Gastrocnemius medialis (tissue), 4 donors: Measurements from ENCODE around the gene RORC.

ENCODE experiments used
- CTCF ChIP-seq, 5 experiments: fragments of 450-650 bp in 3 of 5; fragments of 200-600 bp in 2 of 5; sonication (generic) in 2 of 5; IDR thresholded peaks in 4 of 5; conservative IDR thresholded peaks in 1 of 5; 1 replicate in 4 of 5; 2 replicates in 1 of 5; pipeline ENCODE4 v1.5.1; 2016 to 2019; ENCODE audit warnings: antibody characterized with exemption in 5 of 5, mild to moderate bottlenecking in 3 of 5, moderate library complexity in 3 of 5
- POLR2A ChIP-seq, 2 donors: fragments of 450-650 bp; IDR thresholded peaks; one replicate each; pipeline ENCODE4 v1.6.1; 2017; ENCODE audit warnings: antibody characterized with exemption in 2 of 2, mild to moderate bottlenecking in 2 of 2, moderate library complexity in 2 of 2

GRCh38 chr1:151830055-151830454 is 1.5 kb downstream of the RORC start:
- no peak for TF ChIP-seq POLR2A (IDR thresholded peaks at IDR 0.05)
- TF ChIP-seq CTCF (IDR thresholded peaks at IDR 0.05 in 4 of 5, conservative IDR thresholded peaks at IDR 0.05 in 1 of 5), result no peak
